Muscle of leg (tissue), 11 donors: ENCODE measurements around the gene STPG4. TPM values are rescaled to one million over a fixed set of nuclear protein-coding genes. Genes with fewer than 3 reads are reported as not detected.

Experiments
- DNase-seq: peaks from one replicate; pipeline ENCODE4 v3.0.0; 2013
- H3K27ac ChIP-seq: one replicate; pipeline ENCODE4 v1.5.1; 2013; ENCODE audit warnings: mild to moderate bottlenecking, low read length, control low read depth
- H3K27me3 ChIP-seq: one replicate; pipeline ENCODE4 v1.6.1; 2013; ENCODE audit warnings: low read length; ENCODE audit not compliant: control insufficient read depth, insufficient read depth
- H3K36me3 ChIP-seq: one replicate; pipeline ENCODE4 v1.6.1; 2013; ENCODE audit warnings: low read length; ENCODE audit not compliant: control insufficient read depth, insufficient read depth
- H3K4me1 ChIP-seq: one replicate; pipeline ENCODE4 v1.6.1; 2013; ENCODE audit warnings: low read length; ENCODE audit not compliant: control insufficient read depth, insufficient read depth
- H3K4me3 ChIP-seq: one replicate; pipeline ENCODE4 v1.5.1; 2013; ENCODE audit warnings: low read length, control low read depth
- H3K9me3 ChIP-seq: replicated peaks from 2 replicates; pipeline ENCODE4 v1.6.1; 2013; ENCODE audit warnings: low read depth, low read length; ENCODE audit not compliant: control insufficient read depth
- WGBS: methylation state at CpG from one replicate; pipeline ENCODE4 v1.1.5; 2013; ENCODE audit warnings: missing lambda C conversion rate; ENCODE audit not compliant: insufficient coverage; 5-methylcytosine and 5-hydroxymethylcytosine counted together
- polyA plus RNA-seq, 8 donors: library from polyadenylated mRNA; unstranded; fragments of 120-200 nt; gene quantifications; one replicate each; pipeline versions ENCODE4 v1.2.1 to v1.2.3, GENCODE V29; 2013; ENCODE audit warnings: inconsistent platforms in 1 of 8, low replicate concordance in 1 of 8; ENCODE audit not compliant: insufficient read length in 8 of 8, insufficient read depth in 1 of 8
- total RNA-seq: library from RNA; stranded (reverse); fragments of 120-200 nt; gene quantifications from one replicate; pipeline ENCODE4 v1.2.4, GENCODE V29; 2013

The STPG4 gene
- total and polyA plus RNA-seq, 9 donors = 0.12 to 0.22 (median 0.19) TPM; not detected in 6

DNA sequence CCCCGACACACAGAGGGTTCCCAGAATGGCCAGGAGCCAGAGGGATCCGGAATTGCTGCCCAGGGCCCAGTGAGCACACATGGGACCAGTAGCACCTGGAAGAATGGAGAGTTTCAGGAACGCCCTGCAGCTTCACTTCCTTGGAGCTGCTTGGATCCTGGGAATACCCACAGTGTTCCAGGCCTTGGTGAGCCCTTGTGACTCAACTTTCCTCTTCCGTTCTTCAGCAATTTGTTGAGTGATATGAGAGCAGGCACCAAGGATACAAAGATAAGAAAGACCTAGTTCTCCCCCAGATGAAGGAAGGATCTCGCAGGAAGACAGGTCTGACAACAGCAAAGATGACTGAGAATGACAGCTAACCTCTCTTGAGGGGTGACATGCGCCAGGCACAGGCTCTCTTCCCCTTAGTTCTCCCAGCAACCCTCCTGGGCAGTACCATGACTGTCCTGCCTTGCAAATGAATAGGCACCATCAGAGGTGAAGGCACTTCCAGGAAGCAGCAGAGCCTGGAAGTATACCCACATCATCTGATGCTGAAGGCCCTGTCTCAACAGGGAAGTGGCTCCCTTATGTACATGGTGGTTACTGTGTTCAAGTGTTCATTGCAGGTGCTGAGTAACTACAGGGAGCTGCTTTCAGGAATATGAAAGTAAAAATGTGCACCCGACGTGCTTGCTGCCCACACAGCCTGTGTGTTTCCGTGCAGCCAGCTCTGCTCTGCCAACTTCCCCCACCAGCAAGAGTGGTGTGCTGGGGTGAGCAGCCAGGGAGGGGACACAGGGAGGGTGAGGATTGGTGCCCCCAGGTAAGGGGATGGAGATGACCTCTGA, 116.2 kb downstream of the STPG4 start:
- no peak overlapping the region for H3K27ac ChIP-seq
- H3K36me3 ChIP-seq = peaks cover 9% of the 10 kb centered on the region
- H3K4me3 ChIP-seq = no peak overlapping the region
- 74% methylated on average over 4 of the region's 9 CpGs for WGBS
- DNase-seq = no peak
- no peaks in the 10 kb centered on the region for H3K9me3 ChIP-seq
- peaks cover 91% of the 10 kb centered on the region for H3K4me1 ChIP-seq
- H3K27me3 ChIP-seq = no peaks in the 10 kb centered on the region

DNA sequence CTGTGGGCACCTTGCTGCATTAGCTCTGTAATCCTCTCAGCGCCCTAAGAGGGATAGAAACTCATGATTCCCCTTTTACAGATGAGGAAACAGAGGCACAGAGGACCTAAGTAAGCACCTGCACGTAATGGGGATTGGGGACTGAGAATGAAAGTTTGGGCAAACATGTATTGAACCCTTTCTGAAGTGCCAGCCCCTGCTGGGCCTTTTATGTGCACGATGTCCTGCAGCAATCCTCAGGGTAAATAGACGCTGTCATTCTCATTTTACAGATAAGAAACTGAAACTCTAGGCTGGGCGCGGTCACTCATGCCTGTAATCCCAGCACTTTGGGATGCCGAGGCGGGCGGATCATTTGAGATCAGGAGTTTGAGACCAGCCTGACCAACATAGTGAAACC, 117.4 kb downstream of the STPG4 start:
- H3K4me3 ChIP-seq = no peak overlapping the region
- peaks cover 91% of the 10 kb centered on the region for H3K4me1 ChIP-seq
- DNase-seq = no peak
- H3K27ac ChIP-seq = no peak overlapping the region
- H3K27me3 ChIP-seq = no peaks in the 10 kb centered on the region
- no peaks in the 10 kb centered on the region for H3K9me3 ChIP-seq
- peaks cover 12% of the 10 kb centered on the region for H3K36me3 ChIP-seq
- 91% methylated on average over 3 of the region's 9 CpGs for WGBS

Other genes starting within 250 kb of the STPG4 start
- gene MCFD2, start 239.5 kb downstream of the STPG4 start, total RNA-seq = 43.9 TPM
- gene MCFD2, start 239.5 kb downstream of the STPG4 start, polyA plus RNA-seq = 10 to 100 TPM; 35.7 to 49.7 (median 43.4) TPM
- gene TTC7A, start 214.1 kb downstream of the STPG4 start, total RNA-seq = 6.0 TPM
- gene TTC7A, start 214.1 kb downstream of the STPG4 start, polyA plus RNA-seq = 1 to 10 TPM; 6.8 to 9.2 (median 7.5) TPM
- 384 TPM for gene CALM2, start 21.2 kb upstream of the STPG4 start, total RNA-seq
- gene CALM2, start 21.2 kb upstream of the STPG4 start, polyA plus RNA-seq = 100 to 1,000 TPM; 451 to 613 (median 525) TPM
- 1.2 TPM for gene EPCAM, start 214.0 kb upstream of the STPG4 start, total RNA-seq
- gene EPCAM, start 214.0 kb upstream of the STPG4 start, polyA plus RNA-seq = 10 to 100 TPM in 1 of 8 donors, 1 to 10 TPM in 5, under 1 TPM in 2; 0.76 to 61.0 (median 1.7) TPM
- gene MSH2, start 247.8 kb upstream of the STPG4 start, total RNA-seq = 28.9 TPM
- 10 to 100 TPM; 22.6 to 39.4 (median 28.0) TPM for gene MSH2, start 247.8 kb upstream of the STPG4 start, polyA plus RNA-seq